Ovary (tissue), 3 donors: ENCODE results near the gene HTT-AS.

Experiments
- CTCF ChIP-seq, 3 donors: fragments of 450-650 bp in 2 of 3; fragments of 200-600 bp in 1 of 3; IDR thresholded peaks; one replicate each; pipeline versions ENCODE4 v1.5.1 to v1.8.0; 2016 to 2022; ENCODE audit warnings: antibody characterized with exemption in 3 of 3, mild to moderate bottlenecking in 1 of 3
- EP300 ChIP-seq: sonication (generic); formaldehyde crosslinking; IDR thresholded peaks from one replicate; pipeline ENCODE4 v1.6.1; 2017; ENCODE audit warnings: antibody characterized with exemption
- POLR2A ChIP-seq: fragments of 450-650 bp; IDR thresholded peaks from one replicate; pipeline ENCODE4 v1.6.1; 2017; ENCODE audit warnings: antibody characterized with exemption, mild to moderate bottlenecking, moderate library complexity
- donor health status: DM: no; HTN: no; CAD: no.

- TF ChIP-seq CTCF (IDR thresholded peaks at IDR 0.05) (no peak), POLR2A (no peak), EP300 (no peak)
Observed at GRCh38 chr4:3123181-3123671, 48.9 kb upstream of the HTT-AS start.
